CD14-positive monocyte (primary cell): ENCODE data around the gene PTTG1. TPM values are rescaled to one million over a fixed set of nuclear protein-coding genes. Genes with fewer than 3 reads are reported as not detected.

Experiments
- DNase-seq, 3 donors: peaks; one replicate each; pipeline ENCODE4 v3.0.0-alpha.2; 2011 to 2022
- H2AFZ ChIP-seq: 2 replicates; pipeline ENCODE4 v1.6.0; 2012; ENCODE audit warnings: mild to moderate bottlenecking, low read depth, low read length, inconsistent platforms; ENCODE audit not compliant: insufficient read depth, poor library complexity, severe bottlenecking
- H3K27ac ChIP-seq, 2 donors: 1 replicate in 1 of 2; 2 replicates in 1 of 2; pipeline ENCODE4 v1.5.1; 2012 to 2013; ENCODE audit warnings: low read length in 2 of 2, control low read depth in 1 of 2, inconsistent platforms in 1 of 2, low read depth in 1 of 2, mild to moderate bottlenecking in 1 of 2
- H3K27me3 ChIP-seq, 2 donors: one replicate each; pipeline versions ENCODE4 v1.6.0 to v1.6.1; 2011 to 2013; ENCODE audit warnings: low read length in 2 of 2; ENCODE audit not compliant: control insufficient read depth in 2 of 2, insufficient read depth in 2 of 2
- H3K36me3 ChIP-seq, 2 donors: replicated peaks in 1 of 2; 1 replicate in 1 of 2; 2 replicates in 1 of 2; pipeline versions ENCODE4 v1.5.1 to v1.6.1; 2012 to 2013; ENCODE audit warnings: low read length in 2 of 2, control low read depth in 1 of 2, inconsistent platforms in 1 of 2, mild to moderate bottlenecking in 1 of 2; ENCODE audit not compliant: insufficient read depth in 2 of 2, control insufficient read depth in 1 of 2
- H3K4me1 ChIP-seq, 2 donors: 1 replicate in 1 of 2; 2 replicates in 1 of 2; pipeline versions ENCODE4 v1.5.1 to v1.6.1; 2012 to 2013; ENCODE audit warnings: low read length in 2 of 2, control low read depth in 1 of 2, inconsistent platforms in 1 of 2, mild to moderate bottlenecking in 1 of 2, moderate library complexity in 1 of 2; ENCODE audit not compliant: insufficient read depth in 2 of 2, control insufficient read depth in 1 of 2
- H3K4me2 ChIP-seq: replicated peaks from 2 replicates; pipeline ENCODE3; 2012; ENCODE audit warnings: low read length, moderate library complexity, mild to moderate bottlenecking; ENCODE audit not compliant: poor library complexity, severe bottlenecking; ENCODE audit errors: extremely low read depth
- H3K4me3 ChIP-seq, 3 experiments: fragments of 200-600 bp in 1 of 3; sonication (generic) in 1 of 3; replicated peaks in 1 of 3; 1 replicate in 2 of 3; 2 replicates in 1 of 3; pipeline ENCODE4 v1.5.1; 2011 to 2013; ENCODE audit warnings: low read length in 3 of 3, mild to moderate bottlenecking in 3 of 3, control low read depth in 2 of 3, low read depth in 2 of 3, inconsistent platforms in 1 of 3, moderate library complexity in 1 of 3
- H3K79me2 ChIP-seq: 2 replicates; pipeline ENCODE4 v1.6.0; 2012; ENCODE audit warnings: mild to moderate bottlenecking, control low read depth, inconsistent platforms, low read length, moderate library complexity; ENCODE audit not compliant: insufficient read depth
- H3K9ac ChIP-seq: 2 replicates; pipeline ENCODE4 v1.6.0; 2017; ENCODE audit warnings: low read length, mild to moderate bottlenecking; ENCODE audit not compliant: insufficient read depth, poor library complexity, severe bottlenecking
- H3K9me3 ChIP-seq, 2 donors: replicated peaks in 1 of 2; 1 replicate in 1 of 2; 2 replicates in 1 of 2; pipeline versions ENCODE4 v1.5.1 to v1.6.1; 2012 to 2013; ENCODE audit warnings: low read length in 2 of 2, control low read depth in 1 of 2; ENCODE audit not compliant: control insufficient read depth in 1 of 2, insufficient read depth in 1 of 2
- H4K20me1 ChIP-seq: 2 replicates; pipeline ENCODE4 v1.6.0; 2012; ENCODE audit warnings: mild to moderate bottlenecking, low read length, control low read depth, moderate library complexity; ENCODE audit not compliant: insufficient read depth
- H3K27ac Mint-ChIP-seq, 7 donors: one replicate each; pipeline ENCODE4 v1.8.0; 2020; ENCODE audit warnings: mild to moderate bottlenecking in 7 of 7, mixed read lengths in 7 of 7, moderate library complexity in 6 of 7, inconsistent platforms in 2 of 7
- H3K27me3 Mint-ChIP-seq, 3 donors: one replicate each; pipeline ENCODE4 v1.8.0; 2021 to 2022; ENCODE audit warnings: low read depth in 3 of 3, mild to moderate bottlenecking in 3 of 3, mixed read lengths in 3 of 3, moderate library complexity in 3 of 3, inconsistent platforms in 1 of 3
- H3K36me3 Mint-ChIP-seq, 2 donors: one replicate each; pipeline ENCODE4 v1.8.0; 2020; ENCODE audit warnings: mixed read lengths in 2 of 2, inconsistent platforms in 1 of 2, mild to moderate bottlenecking in 1 of 2
- H3K4me1 Mint-ChIP-seq: one replicate; pipeline ENCODE4 v1.8.0; 2020; ENCODE audit warnings: mild to moderate bottlenecking, mixed read lengths
- H3K4me3 Mint-ChIP-seq, 2 donors: one replicate each; pipeline ENCODE4 v1.8.0; 2020; ENCODE audit warnings: mild to moderate bottlenecking in 2 of 2, mixed read lengths in 2 of 2, moderate library complexity in 1 of 2
- H3K9me3 Mint-ChIP-seq, 7 donors: one replicate each; pipeline ENCODE4 v1.8.0; 2020 to 2022; ENCODE audit warnings: mixed read lengths in 7 of 7, mild to moderate bottlenecking in 6 of 7, moderate library complexity in 6 of 7, inconsistent platforms in 2 of 7
- WGBS: methylation state at CpG from one replicate; pipeline ENCODE4 v1.1.5; 2013; ENCODE audit warnings: missing lambda C conversion rate; ENCODE audit not compliant: insufficient coverage; 5-methylcytosine and 5-hydroxymethylcytosine counted together
- intact Hi-C, 2 donors: fragments of 100-400 bp; cut with micrococcal nuclease; formaldehyde crosslinking; loops; one replicate each; pipeline versions ENCODE4 v1.15.0 to v1.15.1; 2023
- polyA plus RNA-seq, 3 donors: library from polyadenylated mRNA; depleted of rRNA in 1 of 3; unstranded in 2 of 3; stranded (reverse) in 1 of 3; fragments of 300-500 nt in 2 of 3; fragments of >200 nt in 1 of 3; fragmentation: Illumina TruSeq in 2 of 3; gene quantifications; 1 replicate in 2 of 3; 2 replicates in 1 of 3; pipeline ENCODE4 v1.2.3, GENCODE V29; 2012 to 2021
- TF ChIP-seq, protein P1 (sequence below): fragments of 200-600 bp; IDR thresholded peaks from one replicate; pipeline ENCODE4 v1.8.0; 2022; ENCODE audit warnings: antibody characterized with exemption, mild to moderate bottlenecking

PTTG1 gene
- polyA plus RNA-seq, 3 donors = 2.5 to 3.6 (median 3.3) TPM

DNA sequence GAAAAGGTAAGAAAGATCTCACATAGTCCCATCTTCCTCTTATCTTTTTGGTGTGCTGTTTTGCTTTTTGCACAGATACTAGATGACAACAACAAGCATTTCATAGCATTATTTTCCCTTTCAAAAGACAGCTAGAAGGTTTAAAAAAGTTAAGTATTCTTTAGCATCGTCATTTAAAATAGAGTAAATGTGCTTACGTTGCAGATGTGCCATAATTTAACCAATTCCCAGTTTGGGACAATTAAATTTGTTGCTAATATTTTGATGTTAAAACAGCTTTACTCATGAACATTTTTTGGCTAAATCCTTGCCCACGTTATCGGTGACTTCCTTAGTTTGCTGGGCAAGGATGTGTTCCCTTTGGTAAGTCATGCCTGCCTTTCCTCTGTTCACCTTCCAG, 41.6 kb downstream of the PTTG1 start:
- Histone ChIP-seq H2AFZ (no peak overlapping the region), H3K27ac (no peak overlapping the region), H3K4me2 (no peak overlapping the region), H3K27me3 (no peaks in the 10 kb centered on the region), H4K20me1 (no peaks in the 10 kb centered on the region), H3K79me2 (no peaks in the 10 kb centered on the region), H3K4me3 (no peak overlapping the region), H3K36me3 (no peaks in the 10 kb centered on the region), H3K4me1 (peaks cover 20 to 21% of the 10 kb centered on the region in 2 donors), H3K9me3 (no peaks in the 10 kb centered on the region), H3K9ac (no peak overlapping the region)
- Mint-ChIP-seq H3K27ac (no peak overlapping the region), H3K9me3 (peaks cover 0 to 2% (median 0%) of the 10 kb centered on the region in 7 donors), H3K4me3 (no peak overlapping the region), H3K27me3 (peaks cover 2 to 4% (median 2%) of the 10 kb centered on the region in 3 donors), H3K36me3 (no peaks in the 10 kb centered on the region), H3K4me1 (peaks cover 19% of the 10 kb centered on the region)
- no peak for DNase-seq
- intact Hi-C loops = no loop called here
- TF ChIP-seq, protein P1, sequence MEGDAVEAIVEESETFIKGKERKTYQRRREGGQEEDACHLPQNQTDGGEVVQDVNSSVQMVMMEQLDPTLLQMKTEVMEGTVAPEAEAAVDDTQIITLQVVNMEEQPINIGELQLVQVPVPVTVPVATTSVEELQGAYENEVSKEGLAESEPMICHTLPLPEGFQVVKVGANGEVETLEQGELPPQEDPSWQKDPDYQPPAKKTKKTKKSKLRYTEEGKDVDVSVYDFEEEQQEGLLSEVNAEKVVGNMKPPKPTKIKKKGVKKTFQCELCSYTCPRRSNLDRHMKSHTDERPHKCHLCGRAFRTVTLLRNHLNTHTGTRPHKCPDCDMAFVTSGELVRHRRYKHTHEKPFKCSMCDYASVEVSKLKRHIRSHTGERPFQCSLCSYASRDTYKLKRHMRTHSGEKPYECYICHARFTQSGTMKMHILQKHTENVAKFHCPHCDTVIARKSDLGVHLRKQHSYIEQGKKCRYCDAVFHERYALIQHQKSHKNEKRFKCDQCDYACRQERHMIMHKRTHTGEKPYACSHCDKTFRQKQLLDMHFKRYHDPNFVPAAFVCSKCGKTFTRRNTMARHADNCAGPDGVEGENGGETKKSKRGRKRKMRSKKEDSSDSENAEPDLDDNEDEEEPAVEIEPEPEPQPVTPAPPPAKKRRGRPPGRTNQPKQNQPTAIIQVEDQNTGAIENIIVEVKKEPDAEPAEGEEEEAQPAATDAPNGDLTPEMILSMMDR = no peak
- 100% methylated on average over 2 of the region's 4 CpGs for WGBS

DNA sequence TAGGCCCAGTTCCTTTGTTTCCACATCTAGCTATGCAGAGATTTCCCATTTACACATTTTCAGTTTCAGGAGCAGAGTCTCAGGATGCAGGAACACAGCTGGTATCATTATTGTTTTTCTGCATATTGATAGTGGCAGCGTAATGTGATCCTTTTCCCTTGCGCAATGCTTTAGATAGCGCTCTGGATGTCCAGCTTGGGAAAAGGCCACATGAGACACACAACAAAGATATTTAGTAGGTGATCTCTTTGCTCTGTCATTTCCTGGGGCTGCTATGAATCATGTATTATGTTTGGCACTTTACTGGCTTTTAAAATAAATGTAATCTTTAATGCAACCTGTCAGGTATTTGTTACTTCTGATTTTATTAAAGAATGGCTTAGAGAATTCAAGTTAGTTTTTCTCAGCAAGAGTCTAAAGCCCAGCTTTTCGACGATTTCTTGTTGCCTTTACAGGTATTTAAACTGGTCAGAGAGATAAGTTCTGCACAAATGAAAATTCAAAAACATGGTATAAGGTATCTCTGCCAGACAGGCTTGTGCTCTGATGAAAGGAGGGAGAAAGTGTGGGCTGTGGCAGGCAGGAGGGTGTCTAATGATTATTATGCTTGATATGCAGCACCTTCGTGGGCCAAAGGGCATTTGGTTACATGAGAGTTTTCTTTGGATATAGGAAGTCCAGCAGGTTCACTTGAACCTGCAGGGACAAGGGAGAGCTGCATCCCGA, 42.2 kb downstream of the PTTG1 start:
- no peaks in the 10 kb centered on the region for H3K36me3 Mint-ChIP-seq
- Histone ChIP-seq H3K4me2 (no peak overlapping the region), H3K27ac (no peak overlapping the region), H3K79me2 (no peaks in the 10 kb centered on the region), H3K27me3 (no peaks in the 10 kb centered on the region), H3K9me3 (no peaks in the 10 kb centered on the region), H4K20me1 (no peaks in the 10 kb centered on the region), H3K4me3 (no peak overlapping the region), H3K4me1 (peaks cover 22 to 28% of the 10 kb centered on the region in 2 donors), H3K36me3 (no peaks in the 10 kb centered on the region), H3K9ac (no peak overlapping the region), H2AFZ (no peak overlapping the region)
- WGBS = 65% methylated on average over 6 of the region's 7 CpGs
- H3K4me3 Mint-ChIP-seq = no peak overlapping the region
- peaks cover 25% of the 10 kb centered on the region for H3K4me1 Mint-ChIP-seq
- intact Hi-C loops = no loop called here
- H3K9me3 Mint-ChIP-seq = peaks cover 0 to 2% (median 0%) of the 10 kb centered on the region in 7 donors
- peak overlapping the region in 1 of 7 donors; percentile 57 for H3K27ac Mint-ChIP-seq
- no peak for DNase-seq
- H3K27me3 Mint-ChIP-seq = peaks cover 2 to 5% (median 3%) of the 10 kb centered on the region in 3 donors
- TF ChIP-seq, protein P1 = no peak
